ENCODE measurements around the gene RAB9A.

The RAB9A gene

DNA sequence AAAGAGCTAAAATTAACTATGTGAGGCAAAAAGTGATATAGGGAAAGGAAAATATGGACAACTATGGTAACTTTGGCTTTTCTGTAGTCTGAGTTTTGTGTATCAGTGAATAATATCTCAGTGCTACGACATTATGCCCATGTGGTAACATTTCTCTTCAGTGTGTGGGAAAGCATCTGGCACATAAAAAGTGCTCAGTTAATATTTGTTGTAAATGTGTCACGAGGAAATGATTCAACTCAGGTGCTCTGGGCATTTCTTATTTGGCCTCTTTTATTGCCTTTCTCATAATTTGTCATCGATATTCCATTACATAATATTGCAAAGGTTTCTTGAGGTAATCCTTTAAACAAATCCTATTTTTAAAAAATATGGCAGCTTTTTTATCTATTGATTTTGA lies 63.2 kb downstream of the RAB9A start:
- DNase-seq, result no peak

DNA sequence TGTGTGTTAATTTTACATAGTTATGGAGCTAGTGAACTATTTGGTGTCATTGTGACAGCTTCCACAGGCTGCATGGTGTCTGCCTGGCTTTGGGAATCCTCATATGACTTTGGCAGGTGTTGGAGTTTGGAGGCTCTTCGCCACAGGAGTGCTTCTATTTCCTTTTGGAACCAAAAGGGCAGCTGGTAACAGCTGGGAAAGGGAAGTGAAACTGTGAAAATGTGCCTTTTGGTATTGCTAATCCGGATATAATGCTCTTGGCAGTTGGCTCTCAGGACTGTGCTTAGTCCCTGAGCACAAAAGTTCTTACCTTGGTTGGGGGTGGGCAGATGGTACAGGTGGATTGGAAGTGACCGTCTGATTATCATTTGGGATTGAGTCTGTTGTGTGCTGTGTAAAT lies 63.7 kb downstream of the RAB9A start:
- no peak for DNase-seq

- no peak for DNase-seq
These were observed 65.8 kb downstream of the RAB9A start for GRCh38 chrX:13754765-13755164.

- DNase-seq, result no peak
These were observed 66.3 kb downstream of the RAB9A start for GRCh38 chrX:13755254-13755653.

- no peak for DNase-seq
These were observed 67.5 kb downstream of the RAB9A start for GRCh38 chrX:13756381-13756780.

GRCh38 chrX:13759152-13759718 lies 70.3 kb downstream of the RAB9A start:
- DNase-seq, result no peak
